Effector CD4-positive, alpha-beta T cell (primary cell): Measurements from ENCODE around the gene RPL37A.

ENCODE experiments used
- DNase-seq: peaks from one replicate; pipeline ENCODE4 v3.0.0-alpha.2; 2020

RPL37A gene

DNA sequence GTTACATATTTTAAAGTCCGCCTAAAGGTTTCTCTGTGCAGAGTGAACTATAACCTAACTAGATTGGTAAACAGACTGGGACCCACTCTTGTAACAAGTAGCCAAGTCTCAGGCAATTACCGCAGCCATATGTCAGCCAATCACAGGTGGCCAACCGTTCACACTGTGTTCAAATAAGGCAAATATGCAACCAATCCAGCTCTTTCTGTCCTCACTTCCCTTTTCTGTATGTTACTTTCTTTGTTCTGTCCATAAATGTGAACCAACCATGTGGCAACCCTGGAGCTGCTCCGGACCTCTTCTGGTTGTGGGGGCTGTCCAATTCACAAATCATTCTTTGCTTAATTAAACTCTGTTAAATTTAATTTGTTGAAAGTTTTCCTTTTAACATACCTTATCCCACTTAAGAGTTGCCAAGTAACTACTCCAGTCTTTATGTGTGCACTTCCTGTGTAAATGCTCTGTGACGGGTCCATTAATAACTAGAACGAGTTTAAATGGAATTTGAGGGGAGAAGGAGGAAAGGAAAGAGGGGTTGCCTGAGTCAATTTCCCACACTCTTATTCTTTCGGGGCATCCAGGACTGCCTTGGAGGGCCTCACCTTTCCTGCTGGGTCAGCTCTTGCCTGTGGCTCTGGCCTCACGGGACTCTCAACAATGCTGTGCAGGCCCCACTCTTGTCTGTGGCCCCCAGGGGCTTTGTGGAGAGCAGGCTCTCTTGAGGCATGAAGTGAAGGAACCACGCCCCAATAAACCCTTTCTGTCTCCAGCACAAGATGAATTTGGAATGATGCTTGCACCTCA lies 6.6 kb upstream of the RPL37A start:
- DNase-seq: no peak

DNA sequence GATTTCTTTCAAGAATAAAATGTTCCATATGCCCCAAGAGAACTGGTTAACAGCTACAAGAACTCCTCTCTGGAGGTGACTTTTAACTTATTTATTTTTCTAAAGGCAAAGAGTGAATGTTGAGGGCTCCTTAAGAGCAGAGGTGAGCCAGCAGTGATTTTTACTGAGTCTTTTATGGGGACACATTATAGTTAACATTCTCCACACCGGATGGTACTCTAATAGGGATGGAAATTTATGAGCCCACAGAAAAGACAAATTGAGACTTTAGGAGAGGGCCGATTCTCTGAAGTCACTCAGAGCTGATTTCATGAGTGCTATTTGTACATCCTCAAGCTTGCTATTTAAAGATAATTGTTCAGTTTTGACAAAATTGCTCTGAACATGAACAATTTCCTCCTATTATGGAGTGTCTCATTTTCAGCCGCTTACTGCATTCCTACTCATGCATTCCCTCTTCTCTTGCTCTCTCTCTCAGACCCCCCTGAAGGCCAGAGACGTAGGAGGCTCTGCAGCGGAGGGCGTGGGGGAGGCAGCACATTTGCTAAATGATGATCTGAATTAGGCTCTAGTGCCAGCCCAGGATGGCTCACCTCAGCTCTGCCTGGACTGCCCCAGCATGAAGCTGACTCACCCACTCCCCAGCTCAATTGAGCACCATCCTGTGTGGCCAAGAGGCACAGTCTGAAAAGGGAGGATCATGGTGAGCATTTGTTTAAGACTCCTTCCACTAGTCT lies 5.9 kb upstream of the RPL37A start:
- no peak for DNase-seq

DNA sequence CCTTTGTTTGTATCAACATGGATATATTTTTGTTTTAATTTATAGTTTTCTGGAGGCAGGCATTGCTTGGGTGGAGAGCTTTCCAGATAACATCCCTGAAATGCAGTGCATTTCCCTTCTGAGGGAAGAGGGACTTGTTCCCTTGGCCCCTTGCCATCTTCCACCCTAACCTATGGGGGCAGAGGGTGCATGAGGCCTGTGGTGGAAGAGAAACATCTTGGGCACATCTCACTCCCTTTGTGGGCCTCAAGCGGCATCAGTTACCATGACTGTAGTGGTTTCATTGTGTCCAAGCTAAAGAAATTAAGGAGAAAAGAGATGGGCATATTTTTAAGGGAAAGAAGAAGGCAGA lies 5.3 kb upstream of the RPL37A start:
- no peak for DNase-seq

DNA sequence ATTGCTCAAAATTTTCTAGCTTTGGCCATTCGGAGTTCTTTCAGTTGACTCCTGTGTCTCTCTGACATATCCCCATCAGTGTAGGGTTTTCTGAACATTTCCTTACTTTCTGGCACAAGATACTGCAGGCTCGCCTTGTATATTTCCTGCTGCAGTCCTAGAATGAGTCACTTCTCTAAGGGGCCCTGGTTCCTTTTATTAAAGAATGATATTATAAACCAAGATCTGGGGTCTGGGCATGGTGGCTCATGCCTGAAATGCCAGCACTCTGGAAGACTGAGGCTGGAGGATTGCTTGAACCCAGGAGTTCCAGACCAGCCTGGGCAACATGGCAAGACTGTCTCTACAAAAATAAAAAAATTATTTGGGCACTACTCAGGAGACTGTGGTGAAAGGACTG lies 3.0 kb upstream of the RPL37A start:
- DNase-seq: no peak

DNA sequence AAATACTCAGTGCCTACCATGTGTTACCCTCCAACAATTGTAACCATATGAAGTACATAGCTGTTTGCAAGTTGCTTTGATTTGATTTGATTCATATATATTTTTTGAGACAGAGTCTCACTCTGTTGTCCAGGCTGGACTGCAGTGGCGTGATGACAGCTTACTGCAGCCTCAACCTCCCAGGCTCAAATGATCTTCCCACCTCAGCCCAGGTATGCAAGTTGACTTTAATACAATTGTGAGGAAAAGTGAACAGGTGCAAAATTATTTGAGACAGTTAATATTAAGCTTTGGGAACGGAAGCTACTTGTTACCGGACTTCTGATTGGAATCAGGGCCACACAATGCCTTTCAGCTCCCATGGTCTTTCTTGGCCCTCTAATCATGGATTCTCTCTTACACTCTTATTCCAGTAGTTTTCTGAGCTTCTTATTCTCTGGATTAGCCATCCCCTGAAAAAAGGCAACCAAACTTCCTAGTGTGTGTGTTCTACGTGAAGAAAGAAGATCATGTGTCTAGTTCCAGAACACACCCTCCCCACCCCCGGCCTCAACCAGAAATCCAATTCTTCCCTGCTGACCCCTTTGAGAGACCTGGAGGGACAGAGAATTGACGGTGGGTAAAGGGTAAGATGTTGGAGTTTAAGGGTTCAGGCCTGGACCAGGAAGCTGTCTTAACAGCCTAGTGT lies 1.1 kb upstream of the RPL37A start:
- no peak for DNase-seq

DNA sequence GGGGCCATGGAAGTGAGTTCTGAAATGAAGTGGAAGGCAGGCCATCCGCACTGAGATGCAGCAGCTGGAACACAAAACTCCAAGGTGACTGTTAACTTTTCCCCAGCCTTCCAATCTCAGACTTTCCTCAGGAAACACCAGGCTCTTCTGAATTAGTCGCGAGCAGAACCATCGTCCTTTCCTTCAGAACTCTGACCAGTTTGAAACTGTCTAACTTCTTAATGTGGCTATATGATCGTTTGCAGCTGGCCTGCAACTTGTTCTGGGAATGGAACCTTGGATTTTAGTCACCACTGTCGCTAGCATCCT lies 620 bp upstream of the RPL37A start:
- DNase-seq: no peak

DNA sequence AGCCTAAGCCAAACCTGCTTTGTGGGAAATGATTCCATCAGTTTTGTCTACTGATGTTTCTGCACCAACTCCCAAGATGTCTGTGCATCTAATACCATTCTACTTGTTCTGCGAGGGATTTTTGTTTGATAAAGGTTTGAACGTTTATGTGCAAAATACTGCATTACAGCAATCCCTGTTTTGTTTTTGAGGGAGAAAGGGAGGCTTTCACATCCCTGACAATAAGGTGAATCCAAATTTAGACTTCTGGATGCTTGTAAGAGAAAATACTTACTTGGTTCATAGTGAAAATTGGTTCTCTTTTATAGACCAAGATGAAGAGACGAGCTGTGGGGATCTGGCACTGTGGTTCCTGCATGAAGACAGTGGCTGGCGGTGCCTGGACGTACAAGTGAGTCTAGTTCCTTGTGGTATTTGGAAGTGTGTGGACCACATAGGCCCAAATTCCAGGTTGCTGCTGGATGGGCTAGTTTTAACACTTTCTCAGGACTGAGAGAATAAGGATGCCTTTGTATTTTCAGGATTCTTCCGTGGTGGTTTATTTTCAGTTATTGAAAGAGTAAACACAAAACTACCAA lies 1.1 kb downstream of the RPL37A start:
- no peak for DNase-seq

DNA sequence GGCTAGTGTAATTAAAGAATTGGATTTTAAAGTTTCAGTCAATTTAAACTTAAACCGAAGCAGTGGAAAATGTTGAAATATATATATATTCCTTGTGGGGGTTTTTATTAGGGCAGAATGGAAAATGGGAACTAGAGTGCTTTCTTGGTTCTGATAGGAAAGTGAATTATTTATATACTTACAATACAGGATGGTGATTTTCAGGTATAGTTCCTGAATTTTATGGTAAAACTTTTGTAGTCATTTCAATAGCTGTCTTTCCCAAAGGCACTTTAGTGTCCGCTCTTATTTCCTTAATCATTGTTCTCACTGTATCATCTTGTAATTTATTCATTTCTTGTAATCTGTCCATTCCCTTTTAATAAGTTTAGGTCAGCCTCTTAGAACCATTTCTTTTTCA lies 1.9 kb downstream of the RPL37A start:
- no peak for DNase-seq

DNA sequence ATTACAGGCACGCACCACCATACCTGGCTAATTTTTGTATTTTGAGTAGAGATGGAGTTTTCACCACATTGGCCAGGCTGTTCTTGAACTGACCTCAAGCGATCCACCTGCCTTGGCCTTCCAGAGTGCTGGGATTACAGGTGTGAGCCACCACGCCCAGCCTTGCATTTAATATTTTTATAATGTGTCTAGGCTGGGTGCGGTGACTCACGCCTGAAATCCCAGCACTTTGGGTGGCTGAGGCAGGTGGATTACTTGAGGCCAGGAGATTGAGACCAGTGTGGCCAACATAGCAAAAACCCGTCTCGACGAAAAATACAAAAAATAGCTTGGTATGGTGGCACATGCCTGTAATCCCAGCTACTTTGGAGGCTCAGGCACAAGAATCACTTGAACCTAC lies 3.2 kb downstream of the RPL37A start:
- DNase-seq: no peak

DNA sequence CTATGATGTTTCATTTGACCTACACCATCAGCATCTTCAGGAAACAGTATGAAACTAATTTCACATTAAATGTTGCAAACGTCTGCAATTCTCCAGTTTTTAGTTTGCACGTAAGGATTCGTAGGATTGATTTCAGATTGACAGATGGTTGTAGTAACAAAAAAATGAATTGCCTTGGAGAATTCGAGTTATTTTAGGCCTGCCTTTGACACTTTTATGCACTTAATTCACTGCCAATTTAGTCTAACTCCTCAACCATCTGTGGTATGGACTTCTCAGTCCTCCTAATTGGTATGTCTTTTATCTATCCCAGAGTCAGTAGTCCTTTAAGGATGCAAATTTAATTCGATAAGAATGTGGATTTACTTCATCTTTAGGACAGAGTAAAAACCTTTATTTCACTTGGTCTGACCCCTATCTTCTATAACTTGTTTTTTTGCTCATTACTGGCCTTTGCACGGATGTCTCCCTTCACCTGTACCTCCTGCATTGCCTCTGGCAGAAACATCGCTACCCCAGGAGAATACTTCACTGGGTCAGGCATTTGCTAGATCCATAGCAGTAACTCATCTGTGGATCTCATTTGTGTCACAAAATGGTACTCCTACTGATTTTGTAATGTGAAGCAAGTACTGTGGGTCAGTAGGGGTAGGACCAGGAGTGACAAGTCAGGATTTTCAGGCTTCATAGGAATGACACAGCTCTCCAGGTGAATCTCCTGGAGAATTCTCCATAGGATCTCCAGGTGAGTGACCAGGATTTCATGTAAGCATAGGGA lies 3.9 kb downstream of the RPL37A start:
- no peak for DNase-seq

DNA sequence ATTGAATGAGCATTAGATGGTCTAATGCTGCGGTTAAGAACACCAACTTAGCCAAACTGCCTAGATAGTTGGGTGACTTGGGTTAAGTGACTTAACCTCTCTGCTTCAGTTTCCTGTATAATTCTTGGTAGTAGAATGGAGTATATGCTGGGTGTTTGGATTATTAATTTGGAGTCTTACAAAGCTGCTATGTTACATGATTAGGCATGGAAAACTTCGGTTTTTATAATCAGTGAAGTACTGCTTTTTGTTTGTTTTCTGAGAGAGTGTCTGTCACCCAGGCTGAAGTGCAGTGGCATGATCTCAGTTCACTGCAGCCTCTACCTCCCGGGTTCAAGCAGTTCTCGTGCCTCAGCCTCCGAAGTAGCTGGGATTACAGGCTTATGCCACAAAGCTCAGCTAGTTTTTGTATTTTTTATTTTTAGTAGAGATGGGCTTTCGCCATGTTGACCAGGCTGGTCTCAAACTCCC lies 4.5 kb downstream of the RPL37A start:
- no peak for DNase-seq

DNA sequence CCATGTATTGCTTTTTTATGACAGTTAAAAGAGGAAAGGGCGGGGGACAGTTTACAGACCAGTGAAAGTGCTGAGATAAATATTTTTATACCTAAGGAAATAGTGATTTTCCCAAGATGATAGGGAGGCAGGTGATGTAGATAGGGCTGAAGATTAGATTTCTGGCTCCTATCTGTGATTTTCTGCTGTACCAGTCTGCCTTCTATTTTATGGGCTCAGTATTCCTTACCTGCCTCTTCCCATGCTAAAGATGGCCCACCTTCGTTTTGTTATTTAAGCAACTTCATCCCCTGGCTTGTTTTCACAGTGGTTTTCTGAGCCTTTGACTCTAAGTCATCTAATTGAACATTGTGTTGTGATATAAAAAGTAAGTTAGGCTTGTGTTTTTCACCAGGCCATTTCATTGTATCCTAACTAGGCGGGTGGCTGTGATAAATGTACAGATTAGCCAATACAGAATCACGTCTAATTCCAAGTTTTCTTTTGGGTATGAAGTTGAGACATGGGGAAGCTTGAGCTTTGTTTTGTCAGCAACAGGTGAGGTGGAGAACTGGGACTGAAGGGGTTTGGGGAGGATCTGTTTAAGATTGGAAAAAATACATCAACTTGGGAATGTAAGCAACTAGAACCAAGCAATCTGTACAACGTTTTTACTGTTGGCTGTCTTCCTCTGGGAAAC lies 5.2 kb downstream of the RPL37A start:
- DNase-seq: no peak

DNA sequence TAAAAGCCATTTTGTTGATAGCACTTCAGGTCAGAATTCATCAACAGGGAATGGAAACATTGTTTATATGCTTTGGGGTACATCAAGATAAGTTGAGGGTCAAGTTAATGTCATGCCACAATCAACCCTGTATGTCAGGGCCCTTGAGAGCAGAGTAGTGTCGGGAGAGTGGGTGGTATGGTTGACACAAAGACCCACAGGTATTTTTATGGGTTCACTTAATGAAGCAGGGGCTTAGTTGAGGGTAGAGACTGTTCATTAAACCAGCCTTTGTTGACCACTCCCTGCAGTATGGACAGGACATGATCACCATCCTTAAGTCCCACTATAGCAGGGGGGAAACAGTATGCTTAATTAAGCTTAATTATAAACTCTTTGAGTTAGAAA lies 5.7 kb downstream of the RPL37A start:
- DNase-seq: no peak

DNA sequence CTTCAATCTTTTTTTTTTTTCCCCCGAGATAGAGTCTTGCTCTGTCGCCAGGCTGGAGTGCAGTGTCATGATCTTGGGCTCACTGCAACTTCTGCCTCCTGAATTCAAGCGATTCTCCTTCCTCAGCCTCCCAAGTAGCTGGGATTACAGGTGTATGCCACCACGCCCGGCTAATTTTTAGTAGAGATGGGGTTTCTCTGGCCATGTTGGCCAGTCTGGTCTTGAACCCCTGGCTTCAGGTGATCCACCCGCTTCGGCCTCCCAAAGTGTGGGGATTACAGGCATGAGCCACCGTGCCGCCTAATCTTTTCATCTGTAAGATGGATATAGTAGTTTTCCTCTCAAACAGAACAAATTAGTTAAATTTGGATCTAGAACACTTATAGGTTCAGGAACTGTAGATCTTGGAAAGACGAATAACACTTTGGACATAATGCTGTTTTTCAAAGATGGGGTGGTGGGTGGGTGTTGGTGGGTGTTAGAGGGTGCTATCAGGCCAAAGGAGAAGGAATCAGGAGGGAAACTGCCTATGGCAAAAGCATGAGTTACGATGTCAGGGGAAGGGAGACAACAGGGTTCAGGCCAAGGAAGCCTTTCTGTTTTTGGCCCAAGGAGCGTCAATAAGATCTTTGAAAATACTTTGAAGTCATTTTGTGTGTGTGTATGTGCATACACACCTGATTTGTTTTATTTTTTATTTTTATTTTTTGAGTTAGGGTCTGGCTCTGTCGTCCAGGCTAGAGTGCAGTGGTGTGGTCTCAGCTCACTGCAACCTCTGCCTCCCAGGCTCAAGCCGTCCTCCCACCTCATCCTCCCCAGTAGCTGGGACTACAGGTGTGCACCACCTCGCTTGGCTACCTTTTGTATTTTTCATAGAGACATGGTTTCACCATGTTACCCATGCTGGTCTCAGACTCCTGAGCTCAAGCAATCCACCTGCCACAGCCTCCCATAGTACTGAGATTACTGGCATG lies 6.8 kb downstream of the RPL37A start:
- no peak for DNase-seq

DNA sequence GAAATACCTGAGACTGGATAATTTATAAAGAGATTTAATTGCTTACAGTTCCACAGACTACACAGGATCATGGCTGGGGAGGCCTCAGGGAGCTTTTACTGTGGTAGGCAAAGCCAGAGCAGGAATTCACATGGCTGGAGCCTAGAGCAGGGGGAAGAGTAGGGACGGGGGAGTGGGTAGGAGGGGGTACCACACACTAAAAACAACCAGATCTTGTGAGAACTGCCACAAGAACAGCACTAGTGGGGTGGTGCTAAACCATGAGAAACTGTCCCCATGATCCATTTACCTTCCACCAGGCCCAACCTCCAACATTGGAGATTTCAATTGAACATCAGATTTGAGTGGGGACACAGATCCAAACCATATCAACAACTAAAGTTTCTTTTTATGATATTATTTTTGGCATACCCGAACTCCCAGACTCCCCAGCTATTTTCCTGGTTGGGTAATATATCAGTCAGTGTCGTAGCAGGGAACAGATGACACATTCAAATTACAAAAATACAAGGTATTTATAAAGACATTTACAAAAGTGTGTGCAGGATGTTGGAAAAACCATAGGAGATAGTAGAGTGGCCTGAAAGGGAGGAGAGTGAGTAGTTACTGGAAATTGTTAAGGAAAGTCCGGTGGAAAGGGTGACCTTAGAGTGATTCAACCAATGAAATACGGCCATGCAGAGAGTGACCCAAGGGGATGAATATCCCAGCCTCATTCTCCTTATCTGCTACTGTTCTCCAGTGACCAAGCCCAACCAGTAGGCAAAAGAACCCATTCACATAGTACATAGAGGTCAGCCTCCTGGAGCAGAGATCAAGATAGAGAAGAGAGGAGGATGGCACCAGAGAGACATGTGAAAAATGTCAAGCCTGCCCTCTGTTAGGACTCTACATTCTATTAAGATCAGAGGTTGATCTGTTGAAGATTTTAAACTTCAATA lies 8.8 kb downstream of the RPL37A start:
- DNase-seq: no peak

DNA sequence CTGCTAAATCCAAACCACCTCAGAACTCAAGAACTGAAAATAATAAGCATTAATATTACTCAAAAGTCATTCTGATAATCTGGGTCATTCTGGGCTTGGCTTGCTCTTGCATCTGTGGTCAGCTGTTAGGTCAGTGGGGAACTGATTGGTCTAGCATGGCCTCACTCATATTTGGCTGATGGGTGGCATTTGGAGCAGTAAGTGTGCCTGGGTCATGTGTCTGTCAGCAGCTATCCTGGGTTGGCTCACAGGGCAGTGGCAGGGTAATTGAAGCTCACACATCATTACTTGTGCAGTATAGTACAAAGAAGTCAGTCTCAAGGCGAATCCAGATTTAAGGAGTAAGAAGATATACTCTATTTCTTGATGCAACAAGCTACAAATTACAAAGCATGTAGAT lies 9.6 kb downstream of the RPL37A start:
- DNase-seq: no peak

DNA sequence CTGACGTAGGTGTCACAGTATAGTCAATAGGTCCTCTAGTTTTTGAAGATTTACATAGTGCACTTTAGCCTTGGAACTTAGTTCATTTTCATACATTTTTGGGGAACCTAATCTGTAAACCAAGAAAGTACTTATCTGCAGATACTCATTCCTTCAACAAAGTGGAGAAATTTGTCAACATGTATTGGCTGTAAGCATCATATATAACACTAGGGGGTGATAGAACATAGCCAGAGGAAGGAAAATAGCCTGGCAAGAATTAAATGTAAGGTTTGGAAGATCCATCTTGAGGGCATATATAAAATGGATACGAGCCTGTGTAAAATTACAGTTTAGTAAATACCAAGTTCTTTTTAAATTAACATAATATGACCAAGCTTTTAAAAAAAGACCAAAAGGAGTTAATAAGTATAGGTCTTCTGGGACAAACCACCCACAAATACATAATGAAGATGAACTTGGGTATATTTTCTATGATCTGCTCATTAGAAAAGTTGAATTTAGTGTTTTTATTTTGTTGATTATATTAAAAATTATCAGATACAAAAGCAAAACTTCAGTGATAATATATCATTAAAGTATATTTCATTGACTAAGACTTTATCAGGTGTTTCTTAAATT lies 18.2 kb downstream of the RPL37A start:
- DNase-seq: no peak

DNA sequence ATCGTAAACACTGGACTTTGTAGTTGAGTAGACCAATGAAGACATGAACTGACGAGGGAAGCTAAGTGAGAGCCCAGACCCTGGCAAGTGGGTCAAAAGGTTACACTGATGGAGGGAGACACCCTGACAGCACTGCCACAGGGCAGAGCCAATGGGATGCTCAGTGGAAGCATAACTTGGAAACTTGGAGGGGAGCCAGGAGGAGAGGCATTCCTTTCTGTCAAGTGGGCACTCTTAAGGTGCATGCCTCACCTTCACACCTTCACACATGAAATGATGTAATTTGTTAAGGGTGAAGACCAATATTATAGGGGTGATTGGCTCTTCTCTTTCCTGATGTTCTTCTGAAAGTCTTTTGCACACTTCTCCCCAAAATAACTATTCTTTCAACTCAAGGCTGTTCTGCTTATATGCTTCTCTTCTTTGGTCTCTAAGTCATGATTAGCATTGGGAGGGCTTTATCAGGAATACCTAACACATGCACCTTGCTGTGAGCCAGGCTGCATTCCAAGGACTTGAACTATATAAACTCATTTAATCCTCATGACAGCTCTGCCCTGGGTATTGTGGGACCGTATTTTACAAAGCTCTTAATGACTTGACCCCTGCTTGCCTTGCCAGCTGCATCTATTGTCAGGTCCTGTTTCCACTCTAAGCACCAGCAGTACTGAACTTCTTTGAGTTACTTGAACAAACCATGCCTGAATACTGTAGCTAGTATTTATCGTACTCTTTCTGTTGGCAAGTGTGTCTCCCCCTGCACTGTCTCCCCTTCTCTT lies 19.0 kb downstream of the RPL37A start:
- DNase-seq: no peak
